Suprapubic skin (tissue), 4 donors: ENCODE results near the gene TIE1. TPM values are rescaled to one million over a fixed set of nuclear protein-coding genes. Genes with fewer than 3 reads are reported as not detected.

ENCODE experiments used
- DNase-seq, 2 donors: peaks; one replicate each; pipeline ENCODE4 v3.0.0-alpha.2; 2019; ENCODE audit warnings: low spot score in 2 of 2
- H3K27ac ChIP-seq: fragments of 200-600 bp; sonication (generic); one replicate; pipeline ENCODE4 v1.5.1; 2019
- H3K27me3 ChIP-seq: fragments of 200-600 bp; sonication (generic); one replicate; pipeline ENCODE4 v1.5.1; 2019
- H3K36me3 ChIP-seq: fragments of 200-600 bp; sonication (generic); one replicate; pipeline ENCODE4 v1.5.1; 2019
- H3K4me1 ChIP-seq: fragments of 200-600 bp; sonication (generic); one replicate; pipeline ENCODE4 v1.5.1; 2019
- H3K4me3 ChIP-seq: fragments of 200-600 bp; sonication (generic); one replicate; pipeline ENCODE4 v1.5.1; 2019; ENCODE audit warnings: mild to moderate bottlenecking
- H3K9me3 ChIP-seq: fragments of 200-600 bp; sonication (generic); one replicate; pipeline ENCODE4 v1.5.1; 2019
- CTCF ChIP-seq, 2 donors: fragments of 200-600 bp in 1 of 2; fragments of 450-650 bp in 1 of 2; sonication (generic) in 1 of 2; IDR thresholded peaks; one replicate each; pipeline ENCODE4 v1.5.1; 2016 to 2019; ENCODE audit warnings: antibody characterized with exemption in 2 of 2, mild to moderate bottlenecking in 1 of 2, moderate library complexity in 1 of 2
- EP300 ChIP-seq: sonication (generic); formaldehyde crosslinking; IDR thresholded peaks from one replicate; pipeline ENCODE4 v1.6.1; 2017; ENCODE audit warnings: antibody characterized with exemption
- POLR2A ChIP-seq, 2 donors: fragments of 450-650 bp; IDR thresholded peaks; one replicate each; pipeline ENCODE4 v1.6.1; 2017; ENCODE audit warnings: antibody characterized with exemption in 2 of 2, mild to moderate bottlenecking in 2 of 2, moderate library complexity in 2 of 2
- POLR2AphosphoS5 ChIP-seq, 3 donors: sonication (generic); formaldehyde crosslinking; IDR thresholded peaks; one replicate each; pipeline ENCODE4 v1.6.1; 2017; ENCODE audit warnings: antibody characterized with exemption in 3 of 3
- WGBS: methylation state at CpG from one replicate; pipeline ENCODE4 v1.1.5; 2018; 5-methylcytosine and 5-hydroxymethylcytosine counted together
- total RNA-seq, 4 donors: library from RNA; depleted of rRNA; stranded (reverse); fragments of >200 nt; gene quantifications; one replicate each; pipeline ENCODE4 v1.1.0, GENCODE V29; 2016

The TIE1 gene
- total RNA-seq, 4 donors from 2014 or later: 5.4 to 19.0 (median 11.3) TPM

GRCh38 chr1:43314233-43314632 lies 13.5 kb downstream of the TIE1 start:
- Histone ChIP-seq H3K27ac (no peak overlapping the region), H3K4me1 (no peaks in the 10 kb centered on the region), H3K4me3 (no peak overlapping the region), H3K9me3 (no peaks in the 10 kb centered on the region), H3K36me3 (no peaks in the 10 kb centered on the region), H3K27me3 (no peaks in the 10 kb centered on the region)
- TF ChIP-seq CTCF (IDR thresholded peaks at IDR 0.05): no peak
- TF ChIP-seq EP300: no peak
- no peak for TF ChIP-seq POLR2A (IDR thresholded peaks at IDR 0.05)
- TF ChIP-seq POLR2AphosphoS5 (IDR thresholded peaks at IDR 0.05): no peak
- 95% methylated on average over 5 of the region's 5 CpGs for WGBS
- no peak for DNase-seq

GRCh38 chr1:43315481-43315880 lies 14.7 kb downstream of the TIE1 start:
- no peaks in the 10 kb centered on the region for H3K36me3 ChIP-seq
- H3K4me1 ChIP-seq: no peaks in the 10 kb centered on the region
- DNase-seq: no peak
- no peak overlapping the region for H3K4me3 ChIP-seq
- H3K9me3 ChIP-seq: no peaks in the 10 kb centered on the region
- WGBS: 94% methylated on average over 3 of the region's 3 CpGs
- TF ChIP-seq POLR2AphosphoS5 (IDR thresholded peaks at IDR 0.05) (no peak), EP300 (no peak), CTCF (IDR thresholded peaks at IDR 0.05) (no peak), POLR2A (IDR thresholded peaks at IDR 0.05) (no peak)
- no peaks in the 10 kb centered on the region for H3K27me3 ChIP-seq
- no peak overlapping the region for H3K27ac ChIP-seq

- DNase-seq: peak in 1 of 2 donors; percentile 28
- H3K36me3 ChIP-seq: no peaks in the 10 kb centered on the region
- no peaks in the 10 kb centered on the region for H3K27me3 ChIP-seq
- no peak overlapping the region for H3K4me3 ChIP-seq
- no peak overlapping the region for H3K27ac ChIP-seq
- no peaks in the 10 kb centered on the region for H3K4me1 ChIP-seq
- no peaks in the 10 kb centered on the region for H3K9me3 ChIP-seq
- 87% methylated on average over 10 of the region's 10 CpGs for WGBS
- TF ChIP-seq EP300: no peak
- TF ChIP-seq CTCF (IDR thresholded peaks at IDR 0.05): no peak
- no peak for TF ChIP-seq POLR2AphosphoS5 (IDR thresholded peaks at IDR 0.05)
- TF ChIP-seq POLR2A (IDR thresholded peaks at IDR 0.05): no peak
Measured at GRCh38 chr1:43315963-43316737, 15.4 kb downstream of the TIE1 start.

GRCh38 chr1:43316738-43317520 lies 16.1 kb downstream of the TIE1 start:
- DNase-seq: peak in 1 of 2 donors; percentile 54

More at GRCh38 chr1:43316738-43317520, 16.1 kb downstream of the TIE1 start:
- no peaks in the 10 kb centered on the region for H3K9me3 ChIP-seq
- no peaks in the 10 kb centered on the region for H3K27me3 ChIP-seq
- H3K27ac ChIP-seq: no peak overlapping the region
- no peaks in the 10 kb centered on the region for H3K4me1 ChIP-seq
- no peaks in the 10 kb centered on the region for H3K36me3 ChIP-seq
- WGBS: 91% methylated on average over 15 of the region's 16 CpGs
- no peak for TF ChIP-seq POLR2A (IDR thresholded peaks at IDR 0.05)
- no peak for TF ChIP-seq POLR2AphosphoS5 (IDR thresholded peaks at IDR 0.05)
- TF ChIP-seq CTCF (IDR thresholded peaks at IDR 0.05): no peak
- no peak for TF ChIP-seq EP300
- H3K4me3 ChIP-seq: no peak overlapping the region
